Left lung (tissue), 10 donors: ENCODE data around the gene GATD1. TPM values are rescaled to one million over a fixed set of nuclear protein-coding genes. Genes with fewer than 3 reads are reported as not detected.

Experiments
- ATAC-seq: fragments of 200-7000 bp; cut with Tn5 transposase; one replicate; pipeline ENCODE4 v1.9.1; 2020; ENCODE audit warnings: moderate library complexity
- DNase-seq, 4 donors: peaks; one replicate each; pipeline ENCODE4 v3.0.0-alpha.2; 2013 to 2020
- H3K27ac ChIP-seq, 2 donors: fragments of 200-600 bp; sonication (generic) in 1 of 2; one replicate each; pipeline versions ENCODE4 v1.5.0 to v1.8.0; 2020 to 2021
- H3K27me3 ChIP-seq, 2 donors: fragments of 200-600 bp; sonication (generic) in 1 of 2; one replicate each; pipeline versions ENCODE4 v1.5.0 to v1.8.0; 2020 to 2021
- H3K36me3 ChIP-seq, 2 donors: fragments of 200-600 bp; sonication (generic) in 1 of 2; one replicate each; pipeline versions ENCODE4 v1.5.0 to v1.8.0; 2020 to 2021
- H3K4me1 ChIP-seq, 2 donors: fragments of 200-600 bp; one replicate each; pipeline ENCODE4 v1.8.0; 2021
- H3K4me3 ChIP-seq, 2 donors: fragments of 200-600 bp; sonication (generic) in 1 of 2; one replicate each; pipeline versions ENCODE4 v1.5.0 to v1.8.0; 2020 to 2021; ENCODE audit warnings: mild to moderate bottlenecking in 1 of 2
- H3K9me3 ChIP-seq, 2 donors: fragments of 200-600 bp; sonication (generic) in 1 of 2; one replicate each; pipeline versions ENCODE4 v1.5.0 to v1.8.0; 2020 to 2021
- intact Hi-C, 2 donors: fragments of 100-400 bp; cut with DNase I; formaldehyde crosslinking; loops; one replicate each; pipeline versions ENCODE4 v1.11.2 to v1.14.2; 2022
- polyA plus RNA-seq, 6 donors: library from polyadenylated mRNA; unstranded; fragments of 120-200 nt; gene quantifications; one replicate each; pipeline ENCODE4 v1.2.1, GENCODE V29; 2013; ENCODE audit not compliant: insufficient read length in 6 of 6
- total RNA-seq, 2 donors: library from RNA; stranded (reverse); fragmentation: NEBNext Ultra II Directional; extraction: Animal tissue kit (Norgen Biotek cat#: 25700); gene quantifications; one replicate each; pipeline ENCODE4 v1.2.1, GENCODE V29; 2021
- TF ChIP-seq, protein P1 (sequence below), 2 donors: fragments of 200-600 bp; sonication (generic) in 1 of 2; IDR thresholded peaks; one replicate each; pipeline versions ENCODE4 v1.5.0 to v1.8.0; 2021; ENCODE audit warnings: antibody characterized with exemption in 2 of 2
- donor health status: DM: no; HTN: yes; CAD: no.
- donor health status: DM: no; HTN: no; CAD: no.

Gene GATD1
- total and polyA plus RNA-seq, 8 donors: 51.7 to 87.1 (median 64.7) TPM

DNA sequence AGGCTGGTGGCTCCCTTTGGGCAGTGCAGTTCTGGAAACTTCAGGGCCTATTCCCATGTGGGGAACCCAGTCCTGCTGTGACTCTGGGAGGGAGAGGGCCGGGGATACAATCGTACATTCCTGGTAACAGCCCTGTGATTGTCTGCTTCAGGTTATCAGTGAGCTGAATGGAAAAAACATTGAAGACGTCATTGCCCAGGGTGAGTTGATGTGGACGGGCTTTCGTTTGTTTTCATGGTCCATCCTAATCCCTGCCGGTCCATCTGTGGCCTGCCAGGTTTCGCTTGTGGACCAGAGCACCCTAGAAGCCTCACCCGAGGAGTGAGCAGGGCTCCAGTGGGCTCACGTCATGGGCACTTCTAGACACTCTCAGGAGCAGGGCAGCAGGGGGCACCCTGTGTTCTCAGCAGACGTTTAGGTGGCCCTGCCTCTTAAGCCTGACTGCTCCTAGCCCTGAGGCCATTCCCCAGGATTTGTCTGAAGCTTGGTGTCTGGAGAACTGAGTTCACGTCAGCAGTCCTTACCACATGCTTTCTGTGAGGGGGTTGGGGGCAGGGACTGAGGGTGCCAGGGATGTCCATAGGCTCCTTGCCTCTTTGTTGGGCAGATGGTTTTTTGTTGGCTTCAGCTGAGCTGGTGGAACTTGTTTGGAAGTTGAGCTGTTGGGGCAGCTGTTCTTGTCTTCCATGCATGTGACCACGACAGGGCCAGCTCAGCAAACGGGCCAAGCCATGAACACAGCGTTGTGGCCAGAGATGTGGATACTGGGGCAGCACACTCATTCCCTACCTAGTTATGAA lies 34.4 kb upstream of the GATD1 start:
- H3K27ac ChIP-seq: no peak overlapping the region
- peak overlapping the region in 1 of 2 donors; percentile 97 for H3K4me3 ChIP-seq
- no peak for DNase-seq
- H3K4me1 ChIP-seq: peaks cover 16 to 43% of the 10 kb centered on the region in 2 donors
- H3K9me3 ChIP-seq: no peaks in the 10 kb centered on the region
- ATAC-seq: no peak
- H3K36me3 ChIP-seq: peaks cover 3 to 47% of the 10 kb centered on the region in 2 donors
- TF ChIP-seq, protein P1, sequence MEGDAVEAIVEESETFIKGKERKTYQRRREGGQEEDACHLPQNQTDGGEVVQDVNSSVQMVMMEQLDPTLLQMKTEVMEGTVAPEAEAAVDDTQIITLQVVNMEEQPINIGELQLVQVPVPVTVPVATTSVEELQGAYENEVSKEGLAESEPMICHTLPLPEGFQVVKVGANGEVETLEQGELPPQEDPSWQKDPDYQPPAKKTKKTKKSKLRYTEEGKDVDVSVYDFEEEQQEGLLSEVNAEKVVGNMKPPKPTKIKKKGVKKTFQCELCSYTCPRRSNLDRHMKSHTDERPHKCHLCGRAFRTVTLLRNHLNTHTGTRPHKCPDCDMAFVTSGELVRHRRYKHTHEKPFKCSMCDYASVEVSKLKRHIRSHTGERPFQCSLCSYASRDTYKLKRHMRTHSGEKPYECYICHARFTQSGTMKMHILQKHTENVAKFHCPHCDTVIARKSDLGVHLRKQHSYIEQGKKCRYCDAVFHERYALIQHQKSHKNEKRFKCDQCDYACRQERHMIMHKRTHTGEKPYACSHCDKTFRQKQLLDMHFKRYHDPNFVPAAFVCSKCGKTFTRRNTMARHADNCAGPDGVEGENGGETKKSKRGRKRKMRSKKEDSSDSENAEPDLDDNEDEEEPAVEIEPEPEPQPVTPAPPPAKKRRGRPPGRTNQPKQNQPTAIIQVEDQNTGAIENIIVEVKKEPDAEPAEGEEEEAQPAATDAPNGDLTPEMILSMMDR (IDR thresholded peaks at IDR 0.05): no peak
- H3K27me3 ChIP-seq: no peaks in the 10 kb centered on the region
- intact Hi-C loops: no loop called here

DNA sequence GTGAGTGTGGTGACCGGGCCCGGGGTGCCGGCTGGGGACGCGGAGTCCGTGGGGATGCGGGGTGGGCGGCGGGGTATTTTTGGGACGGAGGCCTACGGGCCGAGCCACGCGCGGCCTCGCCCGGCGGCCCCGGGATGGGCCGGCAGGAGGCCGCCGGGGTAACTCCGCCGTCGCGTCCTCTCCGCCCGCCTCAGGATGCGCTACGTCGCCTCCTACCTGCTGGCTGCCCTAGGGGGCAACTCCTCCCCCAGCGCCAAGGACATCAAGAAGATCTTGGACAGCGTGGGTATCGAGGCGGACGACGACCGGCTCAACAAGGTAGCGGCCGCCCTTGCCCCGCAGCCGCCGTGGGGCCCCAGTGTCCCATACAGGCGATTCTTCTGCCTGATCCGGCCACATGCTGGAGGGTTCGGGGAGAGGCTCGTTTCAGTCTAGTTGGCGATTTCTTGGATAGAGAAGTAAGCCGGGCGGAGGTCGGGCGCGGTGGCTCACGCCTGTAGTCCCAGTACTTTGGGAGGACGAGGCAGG lies 32.8 kb upstream of the GATD1 start:
- TF ChIP-seq, protein P1 (IDR thresholded peaks at IDR 0.05): peak in 1 of 2 donors; percentile 9
- intact Hi-C loops: no loop called here
- peak overlapping the region; percentile 97 to 100 for H3K4me3 ChIP-seq
- H3K4me1 ChIP-seq: peaks cover 19 to 57% of the 10 kb centered on the region in 2 donors
- peaks cover 3 to 40% of the 10 kb centered on the region in 2 donors for H3K36me3 ChIP-seq
- peak overlapping the region; percentile 94 to 97 for H3K27ac ChIP-seq
- no peaks in the 10 kb centered on the region for H3K27me3 ChIP-seq
- no peak for DNase-seq
- no peak for ATAC-seq
- H3K9me3 ChIP-seq: no peaks in the 10 kb centered on the region

DNA sequence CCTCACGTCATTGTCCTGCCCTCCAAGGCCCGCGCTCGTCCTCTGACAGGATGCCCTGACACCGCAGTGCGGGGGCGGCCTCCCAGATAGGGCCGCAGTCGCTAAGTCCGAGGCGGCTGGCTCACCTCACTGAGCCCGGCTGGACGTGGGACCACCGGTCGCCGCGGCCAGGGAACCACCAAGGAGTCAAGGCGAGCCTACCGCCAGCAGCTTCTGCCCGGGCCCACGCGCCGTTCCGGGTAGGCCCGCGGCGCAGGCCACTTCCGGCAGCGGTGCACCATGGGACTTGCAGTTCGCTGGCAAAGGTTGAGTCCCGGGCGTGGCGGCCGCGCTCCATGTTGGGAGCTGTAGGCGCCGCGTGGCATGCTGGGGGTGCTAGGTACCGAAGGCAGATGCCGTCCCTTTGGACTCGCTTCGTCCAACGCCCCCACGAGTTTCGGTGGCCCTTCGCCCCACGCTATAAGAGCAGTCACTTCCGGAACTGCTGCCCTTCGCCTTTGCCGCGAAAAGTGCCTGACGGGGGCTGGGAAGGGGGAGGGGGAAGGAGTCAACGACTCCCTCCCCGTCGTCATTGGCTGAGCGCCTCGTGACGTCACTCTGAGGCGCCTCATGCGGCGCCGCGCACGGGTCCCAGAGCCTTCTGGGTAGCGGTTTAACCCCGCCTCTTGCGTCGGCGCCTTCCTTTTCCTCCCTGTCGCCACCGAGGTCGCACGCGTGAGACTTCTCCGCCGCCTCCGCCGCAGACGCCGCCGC lies 32.2 kb upstream of the GATD1 start, which contains the start of gene RPLP2:
Gene RPLP2 (plus strand): TSS at position 681 of the 753 bp plus-strand sequence. CDS start 268 bp downstream, outside the sequence.
- Histone ChIP-seq H3K36me3 (peaks cover 3 to 33% of the 10 kb centered on the region in 2 donors), H3K4me3 (peak within 1 kb of the TSS; percentile 97 to 100), H3K27me3 (no peaks in the 10 kb centered on the region), H3K4me1 (peaks cover 22 to 63% of the 10 kb centered on the region in 2 donors), H3K27ac (peak within 1 kb of the TSS; percentile 94 to 97), H3K9me3 (no peaks in the 10 kb centered on the region)
- intact Hi-C loops: no loop called here
- TF ChIP-seq, protein P1 (IDR thresholded peaks at IDR 0.05): peak in 1 of 2 donors; percentile 10
- DNase-seq (peak; percentile 98 to 100 (median 99)), ATAC-seq (peak; percentile 91)

DNA sequence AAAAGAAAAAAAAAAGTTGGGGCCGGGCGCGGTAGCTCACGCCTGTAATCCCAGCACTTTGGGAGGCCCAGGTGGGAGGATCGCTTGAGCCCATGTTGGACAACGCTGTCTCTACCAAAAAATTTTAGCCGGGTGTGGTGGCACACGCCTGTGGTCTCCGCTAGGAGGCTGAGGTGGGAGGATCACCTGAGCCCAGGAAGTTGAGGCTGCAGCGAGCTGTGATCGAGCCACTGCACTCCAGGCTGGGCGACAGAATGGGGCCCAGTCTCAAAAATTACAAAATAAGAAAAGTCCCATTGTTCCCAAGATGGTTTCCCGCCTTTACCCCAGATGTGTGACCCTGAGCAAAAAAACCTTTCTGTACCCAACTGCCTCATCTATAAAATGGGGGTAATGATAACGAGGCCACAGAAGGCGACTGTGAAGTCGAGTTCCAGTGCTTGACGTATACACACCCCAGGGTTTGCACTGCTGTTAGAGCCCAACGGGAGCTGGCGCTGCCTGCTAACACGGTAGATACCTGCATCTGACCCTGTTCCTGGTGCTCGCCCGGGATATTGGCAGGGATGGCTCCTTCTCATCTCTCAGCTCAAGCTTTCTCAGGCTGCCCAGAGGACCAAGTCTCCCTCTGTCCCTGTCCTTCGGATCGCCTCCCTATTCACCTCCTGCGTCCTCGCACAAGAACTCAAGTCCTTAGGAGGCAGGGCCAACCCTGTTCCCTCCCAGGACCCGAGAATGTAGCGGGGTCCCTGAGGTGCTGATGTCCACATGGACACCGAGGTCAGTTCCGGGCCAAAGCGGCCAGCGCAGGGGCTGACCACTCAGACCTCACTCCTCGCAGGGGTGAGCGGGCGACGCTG lies 31.4 kb upstream of the GATD1 start:
- Histone ChIP-seq H3K4me1 (peaks cover 30 to 71% of the 10 kb centered on the region in 2 donors), H3K27ac (peak overlapping the region; percentile 94 to 97), H3K27me3 (no peaks in the 10 kb centered on the region), H3K4me3 (peak overlapping the region; percentile 97 to 100), H3K9me3 (no peaks in the 10 kb centered on the region), H3K36me3 (peaks cover 3 to 27% of the 10 kb centered on the region in 2 donors)
- DNase-seq (no peak), ATAC-seq (no peak)
- TF ChIP-seq, protein P1 (IDR thresholded peaks at IDR 0.05): no peak
- intact Hi-C loops: no loop called here
